Right lobe of liver (tissue), 6 donors: ENCODE measurements around the gene HACE1. TPM values are rescaled to one million over a fixed set of nuclear protein-coding genes. Genes with fewer than 3 reads are reported as not detected.
"Not testable (repeated sequence)": the region's sequence is repeated elsewhere in the genome, so short reads cannot be mapped to it uniquely, and the experiment has no call there.

Experiments used
- ATAC-seq, 4 donors: fragments of 200-7000 bp; cut with Tn5 transposase; one replicate each; pipeline ENCODE4 v1.9.1; 2020; ENCODE audit warnings: mild to moderate bottlenecking in 4 of 4, moderate library complexity in 4 of 4
- DNase-seq, 3 donors: peaks; one replicate each; pipeline ENCODE4 v3.0.0-alpha.2; 2020
- H3K27ac ChIP-seq, 3 donors: fragments of 200-600 bp; one replicate each; pipeline ENCODE4 v1.8.0; 2022
- H3K27me3 ChIP-seq, 2 donors: fragments of 200-600 bp; one replicate each; pipeline ENCODE4 v1.8.0; 2022
- H3K36me3 ChIP-seq, 4 donors: fragments of 200-600 bp; sonication (generic) in 1 of 4; one replicate each; pipeline versions ENCODE4 v1.5.1 to v1.8.0; 2017 to 2022; ENCODE audit warnings: control low read depth in 1 of 4
- H3K4me1 ChIP-seq, 4 donors: fragments of 200-600 bp; sonication (generic) in 1 of 4; one replicate each; pipeline versions ENCODE4 v1.5.1 to v1.8.0; 2017 to 2022; ENCODE audit warnings: control low read depth in 1 of 4
- H3K4me3 ChIP-seq, 3 donors: fragments of 200-600 bp; one replicate each; pipeline ENCODE4 v1.8.0; 2022
- H3K9me3 ChIP-seq, 4 donors: fragments of 200-600 bp; sonication (generic) in 1 of 4; one replicate each; pipeline versions ENCODE4 v1.5.1 to v1.8.0; 2017 to 2022; ENCODE audit warnings: control low read depth in 1 of 4
- CTCF ChIP-seq, 4 donors: fragments of 200-600 bp in 3 of 4; fragments of 450-650 bp in 1 of 4; IDR thresholded peaks; one replicate each; pipeline versions ENCODE4 v1.5.1 to v1.8.0; 2016 to 2022; ENCODE audit warnings: antibody characterized with exemption in 4 of 4, mild to moderate bottlenecking in 2 of 4
- POLR2A ChIP-seq: fragments of 450-650 bp; IDR thresholded peaks from one replicate; pipeline ENCODE4 v1.6.1; 2017; ENCODE audit warnings: antibody characterized with exemption, mild to moderate bottlenecking
- WGBS: methylation state at CpG from one replicate; pipeline ENCODE4 v1.1.6; 2018; ENCODE audit warnings: low coverage, low lambda C conversion rate; ENCODE audit not compliant: insufficient coverage; ENCODE audit errors: missing lambda C conversion rate; 5-methylcytosine and 5-hydroxymethylcytosine counted together
- intact Hi-C, 2 donors: fragments of 100-400 bp; cut with DNase I; formaldehyde crosslinking; loops; one replicate each; pipeline versions ENCODE4 v1.11.2 to v1.14.1; 2022
- total RNA-seq, 6 experiments: library from RNA; depleted of rRNA in 2 of 6; stranded (reverse); fragments of >200 nt in 2 of 6; fragmentation: NEBNext Ultra II Directional in 3 of 6; extraction: Animal tissue kit (Norgen Biotek cat#: 25700) in 3 of 6; gene quantifications; one replicate each; pipeline versions ENCODE4 v1.1.0 to v1.2.4, GENCODE V29; 2016 to 2023
- donor health status: DM: no; HTN: yes; CAD: no.
- donor health status: DM: no; HTN: no; CAD: no.
- donor health status: DM: no; HTN: no; CAD: no.
- donor health status: DM: no; HTN: yes; CAD: no.
- donor health status: DM: no; HTN: yes; CAD: no.

The HACE1 gene
- total RNA-seq, 6 experiments from 2014 or later: 2.7 to 3.7 (median 3.1) TPM

GRCh38 chr6:104858642-104859041, 1.1 kb downstream of the HACE1 start:
- DNase-seq (no peak), ATAC-seq (no peak)
- no peaks in the 10 kb centered on the region for H3K36me3 ChIP-seq
- TF ChIP-seq POLR2A (no peak), CTCF (IDR thresholded peaks at IDR 0.05) (no peak)
- H3K27me3 ChIP-seq: no peaks in the 10 kb centered on the region
- H3K27ac ChIP-seq: no peak overlapping the region
- H3K4me3 ChIP-seq: peak overlapping the region in 1 of 3 donors; percentile 84
- no peaks in the 10 kb centered on the region for H3K9me3 ChIP-seq
- no peaks in the 10 kb centered on the region for H3K4me1 ChIP-seq
- intact Hi-C loops: no loop called here
- WGBS: 22% methylated on average over 3 of the region's 3 CpGs

- TF ChIP-seq CTCF (IDR thresholded peaks at IDR 0.05) (no peak), POLR2A (no peak)
- H3K27me3 ChIP-seq: no peaks in the 10 kb centered on the region
- 89% methylated on average over 2 of the region's 2 CpGs for WGBS
- peaks cover 0 to 3% (median 0%) of the 10 kb centered on the region in 4 donors for H3K36me3 ChIP-seq
- no peak for DNase-seq
- intact Hi-C loops: no loop called here
- H3K4me3 ChIP-seq: no peak overlapping the region
- no peaks in the 10 kb centered on the region for H3K9me3 ChIP-seq
- no peaks in the 10 kb centered on the region for H3K4me1 ChIP-seq
- H3K27ac ChIP-seq: no peak overlapping the region
- ATAC-seq: no peak
These were observed 4.2 kb downstream of the HACE1 start for GRCh38 chr6:104855507-104855906.

GRCh38 chr6:104847721-104848120, 12.0 kb downstream of the HACE1 start:
- H3K27ac ChIP-seq, ATAC-seq: not testable (repeated sequence)

GRCh38 chr6:104843229-104843628, 16.5 kb downstream of the HACE1 start:
- H3K9me3 ChIP-seq: no peaks in the 10 kb centered on the region
- no peak overlapping the region for H3K27ac ChIP-seq
- no peaks in the 10 kb centered on the region for H3K36me3 ChIP-seq
- intact Hi-C loops: no loop called here
- ATAC-seq: no peak
- H3K27me3 ChIP-seq: no peaks in the 10 kb centered on the region
- DNase-seq: no peak
- TF ChIP-seq CTCF (IDR thresholded peaks at IDR 0.05) (no peak), POLR2A (no peak)
- no peaks in the 10 kb centered on the region for H3K4me1 ChIP-seq
- WGBS: 100% methylated on average over 2 of the region's 2 CpGs
- H3K4me3 ChIP-seq: no peak overlapping the region

More at GRCh38 chr6:104847721-104848120, 12.0 kb downstream of the HACE1 start:
- H3K4me3 ChIP-seq, H3K27me3 ChIP-seq, DNase-seq, H3K36me3 ChIP-seq, intact Hi-C loops, H3K9me3 ChIP-seq, H3K4me1 ChIP-seq: not testable (repeated sequence)
- 84% methylated on average over 8 of the region's 8 CpGs for WGBS

GRCh38 chr6:104837158-104837557, 22.6 kb downstream of the HACE1 start:
- TF ChIP-seq CTCF (IDR thresholded peaks at IDR 0.05) (no peak), POLR2A (no peak)
- Histone ChIP-seq H3K4me1 (no peaks in the 10 kb centered on the region), H3K27ac (no peak overlapping the region), H3K9me3 (no peaks in the 10 kb centered on the region), H3K27me3 (no peaks in the 10 kb centered on the region), H3K36me3 (no peaks in the 10 kb centered on the region), H3K4me3 (no peak overlapping the region)
- no peak for DNase-seq
- ATAC-seq: no peak
- intact Hi-C loops: no loop called here
- 90% methylated on average over 1 of the region's 1 CpG for WGBS

GRCh38 chr6:104836479-104837020, 23.2 kb downstream of the HACE1 start:
- 82% methylated on average over 5 of the region's 5 CpGs for whole genome bisulfite sequencing
- H3K36me3 ChIP-seq, H3K4me1 ChIP-seq, H3K9me3 ChIP-seq, DNase-seq, ATAC-seq, intact Hi-C loops, H3K27me3 ChIP-seq, H3K27ac ChIP-seq, H3K4me3 ChIP-seq: not testable (repeated sequence)
